Neural cell (in vitro differentiated cells): ENCODE results near the gene C1orf167. TPM values are rescaled to one million over a fixed set of nuclear protein-coding genes. Genes with fewer than 3 reads are reported as not detected.

Source experiments
- H2AFZ ChIP-seq: fragments of 200-600, 300-800 bp; sonication (generic), shearing (Covaris generic); 2 replicates; pipeline ENCODE4 v1.6.0; 2014; ENCODE audit warnings: low read depth, mild to moderate bottlenecking, antibody characterized with exemption, low read length, moderate library complexity
- H3F3A ChIP-seq: fragments of 200-600 bp; shearing (Covaris generic); 2 replicates; pipeline ENCODE4 v1.6.1; 2016; ENCODE audit warnings: mild to moderate bottlenecking, moderate library complexity, mixed read lengths, antibody characterized with exemption, low read length; ENCODE audit not compliant: insufficient read depth, poor library complexity, severe bottlenecking
- H3K27ac ChIP-seq: fragments of 200-600, 300-800 bp; sonication (generic), shearing (Covaris generic); 2 replicates; pipeline ENCODE4 v1.5.1; 2014; ENCODE audit warnings: mild to moderate bottlenecking, low read length, moderate library complexity
- H3K27me3 ChIP-seq: fragments of 300-800, 200-600 bp; sonication (generic), shearing (Covaris generic); 2 replicates; pipeline ENCODE4 v1.6.0; 2014; ENCODE audit warnings: mild to moderate bottlenecking, low read depth, low read length, moderate library complexity; ENCODE audit not compliant: insufficient read depth
- H3K36me3 ChIP-seq: fragments of 300-800, 200-600 bp; sonication (generic), shearing (Covaris generic); 2 replicates; pipeline ENCODE4 v1.5.1; 2014; ENCODE audit warnings: mild to moderate bottlenecking, antibody characterized with exemption, low read length, moderate library complexity; ENCODE audit not compliant: insufficient read depth
- H3K4me2 ChIP-seq: fragments of 300-800, 200-600 bp; sonication (generic), shearing (Covaris generic); 2 replicates; pipeline ENCODE4 v1.6.0; 2014; ENCODE audit warnings: mild to moderate bottlenecking, low read length
- H3K4me3 ChIP-seq: fragments of 300-800, 200-600 bp; sonication (generic), shearing (Covaris generic); 2 replicates; pipeline ENCODE4 v1.5.1; 2014; ENCODE audit warnings: mild to moderate bottlenecking, low read length, moderate library complexity
- H3K79me2 ChIP-seq: fragments of 200-600 bp; shearing (Covaris generic); replicated peaks from 2 replicates; pipeline ENCODE4 v1.6.0; 2014; ENCODE audit warnings: mild to moderate bottlenecking, low read length, moderate library complexity; ENCODE audit not compliant: insufficient read depth
- H3K9ac ChIP-seq: fragments of 300-800, 200-600 bp; sonication (generic), shearing (Covaris generic); 2 replicates; pipeline ENCODE4 v1.6.1; 2016; ENCODE audit warnings: mild to moderate bottlenecking, low read length, mixed read lengths
- H3K9me2 ChIP-seq: fragments of 200-600 bp; shearing (Covaris generic); 2 replicates; pipeline ENCODE4 v1.6.1; 2016; ENCODE audit warnings: mild to moderate bottlenecking, low read length, mixed read lengths; ENCODE audit not compliant: insufficient read depth
- H3K9me3 ChIP-seq: fragments of 200-600, 300-800 bp; sonication (generic), shearing (Covaris generic); 2 replicates; pipeline ENCODE4 v1.6.1; 2016; ENCODE audit warnings: mild to moderate bottlenecking, mixed run types, low read length, moderate library complexity, mixed read lengths
- H4K20me1 ChIP-seq: fragments of 200-600 bp; shearing (Covaris generic); 2 replicates; pipeline ENCODE4 v1.6.1; 2016; ENCODE audit warnings: mild to moderate bottlenecking, mixed run types; ENCODE audit not compliant: insufficient read depth
- EP300 ChIP-seq: fragments of 450-650 bp; conservative IDR thresholded peaks from 2 replicates; pipeline ENCODE4 v1.6.1; 2014; ENCODE audit warnings: antibody characterized with exemption, mild to moderate bottlenecking, moderate library complexity; ENCODE audit not compliant: poor library complexity, severe bottlenecking
- EZH2 ChIP-seq: fragments of 200-600, 300-800 bp; shearing (Covaris generic), sonication (generic); IDR thresholded peaks from 2 replicates; pipeline ENCODE4 v1.6.1; 2014; ENCODE audit warnings: antibody characterized with exemption, low read length, borderline replicate concordance, mild to moderate bottlenecking; ENCODE audit not compliant: insufficient read depth, poor library complexity, severe bottlenecking
- MXI1 ChIP-seq: fragments of 450-650 bp; conservative IDR thresholded peaks from 2 replicates; pipeline ENCODE4 v1.6.1; 2014; ENCODE audit warnings: antibody characterized with exemption, mild to moderate bottlenecking; ENCODE audit not compliant: poor library complexity, severe bottlenecking
- POLR2AphosphoS5 ChIP-seq: IDR thresholded peaks from 2 replicates; pipeline ENCODE4 v1.6.1; 2012
- RAD21 ChIP-seq: fragments of 450-650 bp; conservative IDR thresholded peaks from 2 replicates; pipeline ENCODE4 v1.6.1; 2014; ENCODE audit warnings: antibody characterized with exemption, mild to moderate bottlenecking, moderate library complexity
- SMC3 ChIP-seq: fragments of 450-650 bp; conservative IDR thresholded peaks from 2 replicates; pipeline ENCODE4 v1.6.1; 2014; ENCODE audit warnings: antibody characterized with exemption, mild to moderate bottlenecking, moderate library complexity; ENCODE audit not compliant: poor library complexity
- TAF1 ChIP-seq: IDR thresholded peaks from 2 replicates; pipeline ENCODE4 v1.6.1; 2012; ENCODE audit warnings: low read depth
- polyA plus RNA-seq: library from polyadenylated mRNA; depleted of rRNA; stranded (reverse); fragments of >200 nt; gene quantifications from 2 replicates; pipeline ENCODE4 v1.2.3, GENCODE V29; 2014
- TF ChIP-seq, protein P1 (sequence below): IDR thresholded peaks from 2 replicates; pipeline ENCODE4 v1.6.1; 2012; ENCODE audit warnings: borderline replicate concordance
- TF ChIP-seq, protein P2 (sequence below): fragments of 450-650 bp; IDR thresholded peaks from 2 replicates; pipeline ENCODE4 v1.5.1; 2014; ENCODE audit warnings: antibody characterized with exemption, mild to moderate bottlenecking, moderate library complexity; ENCODE audit not compliant: poor library complexity, severe bottlenecking

C1orf167 gene
- polyA plus RNA-seq, 1 donor from 2014 or later, result not detected

DNA sequence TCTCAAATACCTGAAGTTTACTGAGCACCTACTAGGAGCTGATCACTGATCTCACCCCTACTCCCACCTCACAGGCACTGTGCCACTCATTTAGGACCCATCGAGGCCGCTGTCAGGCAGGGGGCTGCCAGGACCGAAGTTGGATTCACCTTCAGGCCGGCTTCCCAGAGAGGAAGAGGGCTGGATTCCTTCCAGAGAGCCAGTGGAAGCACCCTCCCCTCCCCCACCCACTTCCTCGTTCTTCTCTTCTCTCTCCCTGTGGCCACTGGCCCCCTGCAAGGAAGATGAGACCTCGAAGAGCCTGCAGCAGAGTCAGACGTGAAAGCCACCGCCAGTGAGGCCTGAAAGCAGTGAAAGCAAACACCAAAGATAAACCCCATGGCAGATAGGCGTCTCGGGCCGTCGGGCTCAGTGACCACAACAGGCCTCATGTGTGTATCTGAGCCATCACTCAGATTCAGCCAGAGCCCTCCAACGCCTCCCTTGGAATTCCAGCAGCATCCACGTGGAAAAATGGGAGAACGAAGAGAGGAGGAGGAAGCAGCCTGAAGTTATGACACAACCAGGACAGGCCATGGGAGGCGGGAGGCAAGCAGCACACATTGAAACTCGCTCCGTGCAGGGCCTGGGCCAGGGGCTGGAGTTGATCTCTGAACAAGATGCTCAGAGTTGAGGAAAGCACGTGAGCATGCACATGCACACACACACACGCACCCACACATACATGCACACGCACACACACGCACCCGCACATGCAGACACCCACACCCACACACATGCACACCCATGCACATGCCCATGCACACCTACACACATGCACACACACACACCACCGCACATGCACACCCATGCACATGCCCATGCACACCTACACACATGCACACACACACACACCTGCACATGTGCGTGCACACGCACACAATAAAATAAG lies 32.2 kb upstream of the C1orf167 start:
- Histone ChIP-seq H3K4me2 (no peak overlapping the region), H3K4me3 (no peak overlapping the region), H4K20me1 (no peaks in the 10 kb centered on the region), H3K9me2 (no peaks in the 10 kb centered on the region), H3K27me3 (no peaks in the 10 kb centered on the region), H3K27ac (no peak overlapping the region), H3K9me3 (no peaks in the 10 kb centered on the region), H3K79me2 (no peaks in the 10 kb centered on the region), H2AFZ (no peak overlapping the region), H3K9ac (no peak overlapping the region), H3F3A (no peaks in the 10 kb centered on the region), H3K36me3 (no peaks in the 10 kb centered on the region)
- no peak for TF ChIP-seq TAF1
- TF ChIP-seq SMC3, result no peak
- TF ChIP-seq RAD21, result no peak
- TF ChIP-seq EP300, result no peak

DNA sequence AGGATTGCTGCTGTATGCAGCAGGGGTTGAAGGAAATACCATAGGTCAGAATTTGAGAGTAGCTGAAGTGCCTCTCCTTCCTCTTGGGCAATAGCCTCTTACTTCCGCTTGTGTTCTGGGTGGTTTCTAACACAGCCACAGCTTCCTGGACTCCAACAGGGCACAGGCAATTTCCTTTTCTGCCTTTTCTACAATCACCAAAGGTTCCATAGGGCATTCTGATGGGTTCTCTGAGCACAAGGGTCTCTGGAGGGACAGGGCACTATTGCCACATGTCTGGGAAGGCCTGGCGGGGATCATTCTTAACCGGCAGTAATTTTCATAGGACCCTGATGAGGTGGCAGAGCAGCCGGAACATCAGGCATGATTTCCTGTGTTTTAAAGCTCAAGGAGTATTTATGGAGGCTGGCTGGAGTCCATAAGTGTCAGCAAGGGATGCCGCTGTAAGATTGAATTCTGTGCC lies 31.5 kb upstream of the C1orf167 start:
- Histone ChIP-seq H3K9me3 (no peaks in the 10 kb centered on the region), H3K9ac (no peak overlapping the region), H3K4me2 (no peak overlapping the region), H3K9me2 (no peaks in the 10 kb centered on the region), H3K36me3 (no peaks in the 10 kb centered on the region), H3F3A (no peaks in the 10 kb centered on the region), H3K27me3 (no peaks in the 10 kb centered on the region), H3K4me3 (no peak overlapping the region), H2AFZ (no peak overlapping the region), H3K27ac (no peak overlapping the region), H4K20me1 (no peaks in the 10 kb centered on the region), H3K79me2 (no peaks in the 10 kb centered on the region)
- TF ChIP-seq, protein P1, sequence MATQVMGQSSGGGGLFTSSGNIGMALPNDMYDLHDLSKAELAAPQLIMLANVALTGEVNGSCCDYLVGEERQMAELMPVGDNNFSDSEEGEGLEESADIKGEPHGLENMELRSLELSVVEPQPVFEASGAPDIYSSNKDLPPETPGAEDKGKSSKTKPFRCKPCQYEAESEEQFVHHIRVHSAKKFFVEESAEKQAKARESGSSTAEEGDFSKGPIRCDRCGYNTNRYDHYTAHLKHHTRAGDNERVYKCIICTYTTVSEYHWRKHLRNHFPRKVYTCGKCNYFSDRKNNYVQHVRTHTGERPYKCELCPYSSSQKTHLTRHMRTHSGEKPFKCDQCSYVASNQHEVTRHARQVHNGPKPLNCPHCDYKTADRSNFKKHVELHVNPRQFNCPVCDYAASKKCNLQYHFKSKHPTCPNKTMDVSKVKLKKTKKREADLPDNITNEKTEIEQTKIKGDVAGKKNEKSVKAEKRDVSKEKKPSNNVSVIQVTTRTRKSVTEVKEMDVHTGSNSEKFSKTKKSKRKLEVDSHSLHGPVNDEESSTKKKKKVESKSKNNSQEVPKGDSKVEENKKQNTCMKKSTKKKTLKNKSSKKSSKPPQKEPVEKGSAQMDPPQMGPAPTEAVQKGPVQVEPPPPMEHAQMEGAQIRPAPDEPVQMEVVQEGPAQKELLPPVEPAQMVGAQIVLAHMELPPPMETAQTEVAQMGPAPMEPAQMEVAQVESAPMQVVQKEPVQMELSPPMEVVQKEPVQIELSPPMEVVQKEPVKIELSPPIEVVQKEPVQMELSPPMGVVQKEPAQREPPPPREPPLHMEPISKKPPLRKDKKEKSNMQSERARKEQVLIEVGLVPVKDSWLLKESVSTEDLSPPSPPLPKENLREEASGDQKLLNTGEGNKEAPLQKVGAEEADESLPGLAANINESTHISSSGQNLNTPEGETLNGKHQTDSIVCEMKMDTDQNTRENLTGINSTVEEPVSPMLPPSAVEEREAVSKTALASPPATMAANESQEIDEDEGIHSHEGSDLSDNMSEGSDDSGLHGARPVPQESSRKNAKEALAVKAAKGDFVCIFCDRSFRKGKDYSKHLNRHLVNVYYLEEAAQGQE, result no peak
- TF ChIP-seq, protein P2, sequence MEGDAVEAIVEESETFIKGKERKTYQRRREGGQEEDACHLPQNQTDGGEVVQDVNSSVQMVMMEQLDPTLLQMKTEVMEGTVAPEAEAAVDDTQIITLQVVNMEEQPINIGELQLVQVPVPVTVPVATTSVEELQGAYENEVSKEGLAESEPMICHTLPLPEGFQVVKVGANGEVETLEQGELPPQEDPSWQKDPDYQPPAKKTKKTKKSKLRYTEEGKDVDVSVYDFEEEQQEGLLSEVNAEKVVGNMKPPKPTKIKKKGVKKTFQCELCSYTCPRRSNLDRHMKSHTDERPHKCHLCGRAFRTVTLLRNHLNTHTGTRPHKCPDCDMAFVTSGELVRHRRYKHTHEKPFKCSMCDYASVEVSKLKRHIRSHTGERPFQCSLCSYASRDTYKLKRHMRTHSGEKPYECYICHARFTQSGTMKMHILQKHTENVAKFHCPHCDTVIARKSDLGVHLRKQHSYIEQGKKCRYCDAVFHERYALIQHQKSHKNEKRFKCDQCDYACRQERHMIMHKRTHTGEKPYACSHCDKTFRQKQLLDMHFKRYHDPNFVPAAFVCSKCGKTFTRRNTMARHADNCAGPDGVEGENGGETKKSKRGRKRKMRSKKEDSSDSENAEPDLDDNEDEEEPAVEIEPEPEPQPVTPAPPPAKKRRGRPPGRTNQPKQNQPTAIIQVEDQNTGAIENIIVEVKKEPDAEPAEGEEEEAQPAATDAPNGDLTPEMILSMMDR, result no peak
- TF ChIP-seq POLR2AphosphoS5, result no peak
- no peak for TF ChIP-seq MXI1
- TF ChIP-seq SMC3, result no peak
- no peak for TF ChIP-seq RAD21
- no peak for TF ChIP-seq EP300
- TF ChIP-seq EZH2, result no peak
- no peak for TF ChIP-seq TAF1
